ENCODE results near the gene BSN.

DNA sequence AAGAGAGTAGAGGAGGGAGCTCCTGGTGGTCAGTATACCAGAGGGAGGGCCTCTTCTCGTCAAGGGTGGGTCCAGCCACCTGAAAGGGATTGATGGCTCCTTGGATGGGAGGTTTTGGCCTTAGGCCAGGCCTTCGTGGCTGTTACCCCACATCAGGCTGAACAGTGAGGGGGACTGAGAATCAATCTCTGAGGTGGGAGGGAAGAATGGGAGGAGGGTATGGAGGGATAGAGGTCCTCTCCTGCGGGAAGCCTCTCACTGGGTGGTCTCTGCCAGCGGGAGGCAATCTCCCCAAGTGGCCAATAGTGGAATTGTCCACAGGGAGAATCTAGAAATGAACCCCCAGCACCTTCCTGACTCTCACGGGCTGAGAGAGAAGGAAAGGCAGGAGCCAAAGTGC, 53.5 kb downstream of the BSN start:
- TF ChIP-seq POLR2AphosphoS5 (IDR thresholded peaks at IDR 0.05) (no peak), POLR2A (IDR thresholded peaks at IDR 0.05) (no peak)
- TF ChIP-seq, protein P1, sequence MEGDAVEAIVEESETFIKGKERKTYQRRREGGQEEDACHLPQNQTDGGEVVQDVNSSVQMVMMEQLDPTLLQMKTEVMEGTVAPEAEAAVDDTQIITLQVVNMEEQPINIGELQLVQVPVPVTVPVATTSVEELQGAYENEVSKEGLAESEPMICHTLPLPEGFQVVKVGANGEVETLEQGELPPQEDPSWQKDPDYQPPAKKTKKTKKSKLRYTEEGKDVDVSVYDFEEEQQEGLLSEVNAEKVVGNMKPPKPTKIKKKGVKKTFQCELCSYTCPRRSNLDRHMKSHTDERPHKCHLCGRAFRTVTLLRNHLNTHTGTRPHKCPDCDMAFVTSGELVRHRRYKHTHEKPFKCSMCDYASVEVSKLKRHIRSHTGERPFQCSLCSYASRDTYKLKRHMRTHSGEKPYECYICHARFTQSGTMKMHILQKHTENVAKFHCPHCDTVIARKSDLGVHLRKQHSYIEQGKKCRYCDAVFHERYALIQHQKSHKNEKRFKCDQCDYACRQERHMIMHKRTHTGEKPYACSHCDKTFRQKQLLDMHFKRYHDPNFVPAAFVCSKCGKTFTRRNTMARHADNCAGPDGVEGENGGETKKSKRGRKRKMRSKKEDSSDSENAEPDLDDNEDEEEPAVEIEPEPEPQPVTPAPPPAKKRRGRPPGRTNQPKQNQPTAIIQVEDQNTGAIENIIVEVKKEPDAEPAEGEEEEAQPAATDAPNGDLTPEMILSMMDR (IDR thresholded peaks at IDR 0.05), result no peak

All from gastroesophageal sphincter (tissue), 3 donors.